ENCODE measurements around the gene SULT1A2. TPM values are rescaled to one million over a fixed set of nuclear protein-coding genes. Genes with fewer than 3 reads are reported as not detected.
A peak's percentile ranks its signal among the peaks of the same experiment; 100 is the strongest.

SULT1A2 gene
- total and polyA plus RNA-seq, 2 of the 13 experiments (the other 11 are each of a cell fraction or from before 2014, with no cell fraction given): 33.0 to 34.2 TPM

DNA sequence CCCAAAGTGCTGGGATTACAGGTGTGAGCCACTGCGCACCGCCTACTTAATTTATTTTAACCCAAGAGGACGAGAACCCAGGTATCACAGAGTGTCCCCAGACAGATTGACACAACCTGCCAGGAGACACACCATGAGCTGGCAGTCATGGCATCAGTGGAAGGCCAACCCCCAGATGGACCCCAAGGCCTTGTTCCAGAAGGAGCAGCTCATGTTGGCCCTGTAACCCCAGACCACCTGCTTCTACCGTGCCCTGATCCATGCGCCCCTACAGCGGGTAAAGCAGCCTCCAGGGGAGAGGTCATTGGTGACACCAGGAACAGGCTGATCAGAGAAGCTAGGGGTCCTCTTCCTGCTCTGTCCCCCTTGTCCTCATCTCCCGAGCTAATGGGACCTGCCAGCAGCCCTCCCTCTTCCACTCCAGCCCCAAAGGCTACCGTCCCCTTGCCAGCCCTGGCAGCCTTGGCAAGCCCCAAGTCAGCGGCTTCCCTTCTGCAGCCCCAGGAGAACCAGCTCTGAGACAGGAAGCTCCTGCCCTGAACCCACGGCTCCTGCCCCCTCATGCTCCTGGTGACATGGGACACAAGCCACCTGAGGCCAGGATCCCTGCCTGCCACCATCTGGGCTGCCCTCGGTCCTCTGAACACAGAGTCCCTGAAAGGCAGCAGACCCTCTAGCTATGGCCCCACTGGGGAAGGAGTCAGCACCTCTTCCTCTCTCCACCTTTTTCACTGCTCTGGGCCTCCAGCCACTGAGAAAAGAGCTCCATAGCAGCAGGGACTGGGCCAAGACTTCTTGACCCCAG is 6.7 kb upstream of the SULT1A2 start (continued):
- TF ChIP-seq, protein P1, sequence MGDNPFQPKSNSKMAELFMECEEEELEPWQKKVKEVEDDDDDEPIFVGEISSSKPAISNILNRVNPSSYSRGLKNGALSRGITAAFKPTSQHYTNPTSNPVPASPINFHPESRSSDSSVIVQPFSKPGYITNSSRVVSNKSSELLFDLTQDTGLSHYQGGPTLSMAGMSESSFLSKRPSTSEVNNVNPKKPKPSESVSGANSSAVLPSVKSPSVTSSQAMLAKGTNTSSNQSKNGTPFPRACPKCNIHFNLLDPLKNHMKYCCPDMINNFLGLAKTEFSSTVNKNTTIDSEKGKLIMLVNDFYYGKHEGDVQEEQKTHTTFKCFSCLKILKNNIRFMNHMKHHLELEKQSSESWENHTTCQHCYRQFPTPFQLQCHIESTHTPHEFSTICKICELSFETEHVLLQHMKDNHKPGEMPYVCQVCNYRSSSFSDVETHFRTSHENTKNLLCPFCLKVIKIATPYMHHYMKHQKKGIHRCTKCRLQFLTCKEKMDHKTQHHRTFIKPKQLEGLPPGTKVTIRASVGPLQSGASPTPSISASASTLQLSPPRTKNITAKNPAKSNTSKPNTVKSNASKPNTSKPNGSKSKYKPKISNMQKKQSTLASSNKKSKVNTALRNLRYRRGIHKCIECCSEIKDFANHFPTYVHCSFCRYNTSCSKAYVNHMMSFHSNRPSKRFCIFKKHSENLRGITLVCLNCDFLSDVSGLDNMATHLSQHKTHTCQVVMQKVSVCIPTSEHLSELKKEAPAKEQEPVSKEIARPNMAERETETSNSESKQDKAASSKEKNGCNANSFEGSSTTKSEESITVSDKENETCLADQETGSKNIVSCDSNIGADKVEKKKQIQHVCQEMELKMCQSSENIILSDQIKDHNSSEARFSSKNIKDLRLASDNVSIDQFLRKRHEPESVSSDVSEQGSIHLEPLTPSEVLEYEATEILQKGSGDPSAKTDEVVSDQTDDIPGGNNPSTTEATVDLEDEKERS (CRISPR knock-in tag; IDR thresholded peaks at IDR 0.05): no peak
- TF ChIP-seq ZNF670 (CRISPR knock-in tag; IDR thresholded peaks at IDR 0.05; ENCODE audit: borderline replicate concordance) (no peak), SMAD1 (CRISPR knock-in tag; IDR thresholded peaks at IDR 0.05; ENCODE audit: borderline replicate concordance, low read depth) (no peak), ZNF12 (CRISPR knock-in tag; IDR thresholded peaks at IDR 0.05) (no peak), KDM1A (CRISPR knock-in tag; IDR thresholded peaks at IDR 0.05) (no peak), SP5 (CRISPR knock-in tag; IDR thresholded peaks at IDR 0.05; ENCODE audit: borderline replicate concordance, low read depth) (no peak), ZNF558 (CRISPR knock-in tag; IDR thresholded peaks at IDR 0.05; ENCODE audit: borderline replicate concordance) (0 out of 2 replicates have a peak, but pooled peaks have one; percentile 29), KAT7 (CRISPR knock-in tag; IDR thresholded peaks at IDR 0.05; ENCODE audit: borderline replicate concordance) (no peak), CBX1 (IDR thresholded peaks at IDR 0.05; ENCODE audit: low read depth) (no peak), KLF15 (CRISPR knock-in tag; IDR thresholded peaks at IDR 0.05; ENCODE audit: borderline replicate concordance) (no peak), ZBTB38 (CRISPR knock-in tag; IDR thresholded peaks at IDR 0.05) (no peak), RBFOX2 (IDR thresholded peaks at IDR 0.05; ENCODE audit: low read depth, low read length) (no peak), KLF6 (CRISPR knock-in tag; IDR thresholded peaks at IDR 0.05) (no peak), GMEB2 (CRISPR knock-in tag; IDR thresholded peaks at IDR 0.05; ENCODE audit: low read depth) (no peak), MAFF (IDR thresholded peaks at IDR 0.05; ENCODE audit: low read depth, low read length) (no peak), ZNF724P (CRISPR knock-in tag; IDR thresholded peaks at IDR 0.05; ENCODE audit: borderline replicate concordance) (no peak), ELF1 (CRISPR knock-in tag; IDR thresholded peaks at IDR 0.05) (no peak), NCOA5 (CRISPR knock-in tag; IDR thresholded peaks at IDR 0.05) (peak; percentile 36; the same call in 1 of the 2 replicates), ZC3H13 (CRISPR knock-in tag; IDR thresholded peaks at IDR 0.05) (peak; percentile 79), ZNF180 (CRISPR knock-in tag; IDR thresholded peaks at IDR 0.05; ENCODE audit: borderline replicate concordance, low read depth) (no peak), CENPX (CRISPR knock-in tag; IDR thresholded peaks at IDR 0.05) (no peak)
- TF ChIP-seq, protein P2, sequence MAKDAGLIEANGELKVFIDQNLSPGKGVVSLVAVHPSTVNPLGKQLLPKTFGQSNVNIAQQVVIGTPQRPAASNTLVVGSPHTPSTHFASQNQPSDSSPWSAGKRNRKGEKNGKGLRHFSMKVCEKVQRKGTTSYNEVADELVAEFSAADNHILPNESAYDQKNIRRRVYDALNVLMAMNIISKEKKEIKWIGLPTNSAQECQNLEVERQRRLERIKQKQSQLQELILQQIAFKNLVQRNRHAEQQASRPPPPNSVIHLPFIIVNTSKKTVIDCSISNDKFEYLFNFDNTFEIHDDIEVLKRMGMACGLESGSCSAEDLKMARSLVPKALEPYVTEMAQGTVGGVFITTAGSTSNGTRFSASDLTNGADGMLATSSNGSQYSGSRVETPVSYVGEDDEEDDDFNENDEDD (CRISPR knock-in tag; IDR thresholded peaks at IDR 0.05; ENCODE audit: borderline replicate concordance): no peak
- TF ChIP-seq, protein P3, sequence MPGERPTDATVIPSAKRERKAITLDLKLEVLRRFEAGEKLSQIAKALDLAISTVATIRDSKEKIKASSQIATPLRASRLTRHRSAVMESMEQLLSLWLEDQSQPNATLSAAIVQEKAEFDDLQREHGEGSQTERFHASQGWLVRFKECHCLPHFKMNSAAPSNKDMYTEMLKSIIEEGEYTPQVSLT (CRISPR knock-in tag; IDR thresholded peaks at IDR 0.05; ENCODE audit: borderline replicate concordance, low read depth): no peak
